NCI-H82 (cell line): Measurements from ENCODE around the gene SDC3.
A peak's percentile ranks its signal among the peaks of the same experiment; 100 is the strongest.

Experiments used
- DNase-seq: peaks from one replicate; lab custom pipeline; 2025; lab: John Stamatoyannopoulos, UW

SDC3 gene

DNA sequence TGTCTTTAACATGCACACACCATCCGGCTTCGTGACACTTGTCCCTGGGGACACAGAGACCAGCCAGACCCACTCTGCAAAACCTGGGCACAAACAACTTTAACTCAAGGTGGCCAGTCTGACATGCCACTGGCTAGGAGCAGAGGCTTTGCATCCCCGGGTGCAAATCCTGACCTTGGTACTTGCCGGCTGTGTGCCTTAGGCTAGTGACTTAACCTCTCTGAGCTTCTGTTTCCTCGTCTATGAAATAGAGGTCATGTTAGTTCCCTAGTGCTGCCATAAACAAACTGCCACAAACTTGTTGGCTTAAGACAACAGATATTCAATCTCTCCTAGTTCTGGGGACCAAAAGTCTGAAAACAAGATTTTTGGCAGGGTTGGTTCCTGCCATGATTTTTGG, 60.4 kb downstream of the SDC3 start:
- DNase-seq: no peak

DNA sequence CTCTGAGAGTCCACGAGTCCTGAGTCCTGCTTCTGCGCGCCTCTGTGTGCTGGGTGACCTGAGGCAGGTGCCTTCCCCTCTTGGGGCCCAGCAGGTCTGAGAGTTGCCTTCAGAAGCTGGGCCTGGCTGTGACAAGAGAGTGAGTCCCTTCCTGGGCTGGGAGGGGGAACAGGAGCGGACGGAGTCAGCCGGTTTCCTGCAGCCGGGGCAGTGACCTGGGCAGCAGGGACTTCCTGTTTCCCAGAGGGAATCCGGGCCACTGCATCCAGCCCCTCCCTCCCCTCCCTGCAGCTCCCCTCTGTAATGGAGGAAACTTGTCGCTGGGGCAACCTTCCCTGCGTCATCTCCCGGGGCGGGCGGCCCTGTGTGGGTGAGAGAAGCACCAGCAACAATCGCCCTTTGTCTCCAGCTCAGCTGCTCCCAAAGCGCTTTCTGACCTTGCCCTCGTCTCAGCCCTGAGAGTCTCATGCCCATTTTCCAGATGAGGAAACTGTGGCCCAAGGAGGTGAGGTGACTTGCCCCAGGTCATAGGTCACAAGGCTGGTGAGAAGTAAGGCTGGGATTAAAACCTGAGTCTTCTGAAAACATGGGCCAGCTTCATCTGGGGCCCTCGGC, 61.1 kb downstream of the SDC3 start:
- no peak for DNase-seq

DNA sequence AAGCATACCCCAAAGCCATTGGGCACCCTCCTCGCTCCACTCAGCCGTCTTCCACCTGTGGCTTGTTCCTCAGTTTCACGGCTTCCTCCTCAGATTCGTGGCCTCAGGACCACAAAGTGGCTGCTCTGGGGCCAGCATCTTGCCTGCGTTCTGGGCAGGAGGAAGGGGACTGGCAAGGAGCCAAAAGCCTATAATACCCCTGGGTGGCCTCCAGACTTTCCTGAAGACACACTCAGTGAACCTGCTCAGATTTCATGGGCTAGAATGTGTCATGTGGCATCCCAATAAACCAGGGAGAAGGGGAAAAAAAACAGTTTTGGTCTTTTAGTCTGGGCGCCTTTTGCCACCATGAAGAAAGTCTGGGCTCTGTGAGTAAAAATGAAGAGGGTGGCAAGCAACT, 62.0 kb downstream of the SDC3 start:
- peak; percentile 25 for DNase-seq

DNA sequence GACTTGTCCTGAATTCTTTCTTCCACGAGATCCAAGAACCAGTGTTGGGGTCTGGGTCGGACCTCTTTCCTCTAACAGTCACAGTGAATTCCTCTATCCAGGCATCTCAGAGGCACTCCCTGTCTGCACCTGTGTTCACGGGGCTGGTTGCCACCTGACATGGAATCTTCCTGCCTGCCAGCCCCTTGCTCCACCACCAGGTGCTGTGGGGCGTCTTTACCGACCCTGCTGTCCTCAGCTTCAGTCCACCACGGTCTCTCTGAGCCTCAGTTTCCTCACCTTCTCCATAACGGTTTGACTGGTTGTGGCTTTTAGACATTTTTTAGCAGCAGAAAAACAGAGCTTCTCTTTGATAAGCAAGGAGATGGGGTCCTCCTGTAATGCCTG, 62.7 kb downstream of the SDC3 start:
- DNase-seq: no peak

DNA sequence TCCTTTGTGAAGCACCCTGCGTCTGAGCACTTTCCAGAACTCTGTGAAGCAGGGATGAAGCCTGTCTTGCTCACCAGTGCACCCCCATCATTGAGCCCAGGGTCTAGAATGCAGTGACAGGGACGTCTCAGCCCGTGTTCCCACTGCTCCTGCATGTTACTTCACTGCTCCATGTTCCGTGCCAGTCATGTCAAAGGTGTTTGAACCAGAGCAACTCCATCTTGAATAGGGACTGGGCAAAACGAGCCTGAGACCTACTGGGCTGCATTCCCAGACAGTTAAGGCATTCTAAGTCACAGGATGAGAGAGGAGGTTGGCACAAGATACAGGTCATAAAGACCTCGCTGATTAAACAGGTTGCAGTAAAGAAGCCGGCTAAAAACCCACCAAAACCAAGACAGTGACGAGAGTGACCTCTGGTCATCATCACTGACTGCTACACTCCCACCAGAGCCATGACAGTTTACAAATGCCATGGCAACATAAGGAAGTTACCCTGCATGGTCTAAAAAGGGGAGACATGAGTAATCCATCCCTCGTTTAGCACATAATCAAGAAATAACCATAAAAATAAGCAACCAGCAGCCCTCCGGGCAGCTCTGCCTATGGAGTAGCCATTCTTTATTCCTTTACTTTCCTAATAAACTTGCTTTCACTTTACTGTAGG, 63.2 kb downstream of the SDC3 start:
- DNase-seq: no peak

DNA sequence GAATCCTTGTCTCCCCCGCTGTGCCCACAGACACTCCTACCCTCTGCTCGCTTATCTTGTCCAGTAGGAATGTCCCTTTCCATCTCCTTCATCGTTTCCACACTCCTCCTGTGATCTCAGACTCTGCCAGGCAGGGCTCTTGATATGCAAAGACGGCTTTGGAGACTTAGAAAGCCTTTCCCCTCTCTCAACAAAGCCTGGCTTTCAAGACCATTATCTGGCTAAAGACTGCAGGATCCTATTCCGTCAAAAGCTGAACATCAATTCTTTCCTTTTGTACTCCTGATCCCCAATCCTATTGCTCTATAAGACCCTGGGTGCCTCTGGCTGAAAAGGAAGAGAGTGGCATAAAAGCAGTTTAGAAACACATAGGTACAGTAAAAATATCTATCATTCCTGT, 63.9 kb downstream of the SDC3 start:
- no peak for DNase-seq

DNA sequence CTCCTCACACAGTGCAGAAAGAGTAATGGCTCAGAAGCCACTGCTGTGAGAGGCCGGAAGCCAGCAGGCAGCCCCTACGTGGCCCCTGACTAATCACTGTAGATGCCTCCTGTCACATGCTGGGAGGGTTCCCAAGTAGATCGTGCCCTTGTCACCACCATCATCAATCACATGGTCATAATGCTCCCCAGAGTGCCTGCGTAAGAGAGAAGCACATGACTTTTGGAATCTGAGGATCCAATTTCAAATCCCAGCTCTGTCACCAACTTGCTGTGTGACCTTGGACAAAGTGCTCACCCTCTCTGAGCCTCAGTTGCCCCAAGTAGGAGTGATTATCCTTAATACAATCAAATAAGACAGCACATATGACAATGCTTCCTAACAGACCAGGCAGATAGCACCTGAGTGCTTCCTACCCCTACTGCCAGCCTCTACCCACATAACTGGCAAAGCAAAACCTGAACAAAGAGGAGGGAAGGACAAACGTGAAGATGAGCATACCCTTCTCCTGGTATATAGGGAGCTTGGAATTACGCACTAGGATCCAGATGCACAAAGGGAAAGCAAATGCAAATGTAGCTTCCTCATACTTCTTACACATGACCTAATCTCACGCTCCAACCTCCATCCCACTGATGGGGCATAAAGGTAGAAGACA, 65.7 kb downstream of the SDC3 start:
- no peak for DNase-seq

DNA sequence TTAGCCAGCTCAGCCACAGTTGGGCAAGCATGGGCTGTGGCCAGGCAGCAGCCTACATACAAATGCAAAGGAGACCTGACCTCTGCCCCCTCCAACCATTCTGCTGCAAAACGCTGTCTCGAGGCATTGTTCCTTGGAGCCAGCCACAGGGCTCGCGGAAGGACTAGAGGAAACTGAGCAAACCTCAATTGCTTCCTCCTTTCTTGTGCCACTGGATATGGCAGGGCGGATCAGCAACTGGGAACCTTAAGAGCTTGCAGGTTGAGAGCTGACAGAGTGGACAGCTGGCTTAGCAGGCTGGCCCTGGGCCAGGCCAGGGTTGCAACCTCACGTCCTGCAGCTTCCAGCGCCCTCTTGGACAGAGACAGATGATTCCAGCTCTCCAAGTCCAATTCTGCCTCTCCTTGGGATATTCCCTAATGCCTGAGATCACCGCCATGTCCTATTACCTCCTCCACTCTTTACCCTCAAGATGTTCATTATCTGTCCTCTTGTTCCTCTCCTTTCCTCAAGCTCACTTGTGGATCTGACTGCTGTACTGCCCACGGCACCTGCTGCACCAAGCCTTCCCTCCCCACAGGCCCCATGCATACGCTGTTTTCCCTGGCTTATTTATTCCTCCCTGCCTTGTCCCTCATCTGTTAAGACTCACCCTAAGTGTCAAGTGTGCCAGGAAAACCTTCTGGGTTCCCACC, 67.5 kb downstream of the SDC3 start:
- DNase-seq: no peak

DNA sequence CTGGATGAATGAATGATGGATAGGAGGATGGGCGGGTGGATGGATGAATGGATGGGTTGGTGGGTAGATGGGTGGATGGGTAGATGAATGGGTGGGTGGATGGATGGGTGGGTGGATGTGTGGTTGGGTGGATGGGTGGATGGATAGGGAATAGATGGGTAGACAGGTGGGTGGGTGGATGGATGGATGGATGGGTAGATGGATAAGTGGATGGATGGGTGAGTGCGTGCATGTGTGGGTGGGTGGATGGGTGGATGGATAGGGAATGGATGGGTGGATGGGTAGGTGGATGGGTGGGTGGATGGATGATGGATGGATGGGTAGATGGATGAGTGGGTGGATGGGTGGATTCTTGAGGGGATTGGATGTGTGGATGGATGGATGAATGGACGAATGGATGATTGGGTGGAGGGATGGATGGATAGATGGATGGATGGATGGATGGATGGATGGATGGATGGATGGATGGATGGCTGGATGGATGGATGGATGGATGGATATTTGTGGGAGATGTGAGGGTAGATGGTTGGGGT, 68.7 kb downstream of the SDC3 start:
- no peak for DNase-seq

DNA sequence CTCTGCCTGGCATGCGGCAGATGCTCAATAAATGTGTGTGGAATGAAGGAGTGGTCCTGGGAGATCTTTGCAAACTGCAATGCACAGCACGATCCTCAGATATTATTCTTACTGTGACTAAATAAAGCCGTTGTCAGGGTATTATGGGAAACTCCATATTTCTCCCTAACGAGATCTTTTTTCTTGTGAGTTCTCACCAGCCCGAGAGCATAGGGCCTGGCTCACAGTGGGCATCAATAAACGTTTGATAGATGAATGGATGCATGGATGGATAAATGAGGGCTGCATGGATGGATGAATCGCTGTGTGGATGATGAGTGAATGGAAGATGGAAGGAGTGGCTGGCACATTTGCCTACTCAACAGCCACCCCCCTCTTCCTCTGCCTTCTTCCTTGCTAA, 69.6 kb downstream of the SDC3 start:
- no peak for DNase-seq

DNA sequence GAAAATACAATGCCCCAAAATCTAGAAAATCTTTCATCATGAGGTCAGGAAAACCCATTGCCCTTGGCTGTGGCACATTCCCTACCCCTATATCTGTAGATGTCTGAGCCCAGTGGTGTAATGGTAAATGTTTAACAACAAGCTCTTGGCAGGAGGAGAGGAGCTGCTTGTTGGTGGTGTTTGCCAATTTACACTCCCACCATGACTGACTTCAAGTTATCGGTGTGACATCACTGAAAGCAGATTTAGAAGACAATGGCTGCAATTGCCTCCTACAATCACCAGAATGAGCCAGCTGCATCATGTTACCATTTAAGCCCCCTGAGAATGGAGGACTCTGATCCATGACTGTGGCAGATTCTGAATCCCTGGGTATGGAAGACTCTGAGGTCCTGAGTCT, 70.9 kb downstream of the SDC3 start:
- no peak for DNase-seq

DNA sequence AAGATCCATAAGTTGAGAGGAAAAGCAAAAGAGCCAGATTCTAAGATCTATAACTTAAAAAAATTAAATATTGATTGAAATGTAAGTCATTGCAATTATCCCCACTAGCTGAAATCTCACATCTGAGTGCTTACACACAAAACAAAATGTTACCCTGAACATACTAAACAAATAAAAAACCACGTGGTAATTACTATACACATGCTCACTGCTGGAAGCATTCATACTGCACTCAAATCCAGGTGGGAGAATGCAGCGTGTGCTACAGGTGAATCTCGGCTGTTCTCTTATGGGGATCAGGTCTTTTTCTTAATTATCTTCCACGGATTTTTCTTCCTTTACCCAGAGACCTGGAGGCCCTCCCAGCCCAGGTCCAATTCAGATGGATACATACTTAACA, 74.3 kb downstream of the SDC3 start:
- DNase-seq: no peak

DNA sequence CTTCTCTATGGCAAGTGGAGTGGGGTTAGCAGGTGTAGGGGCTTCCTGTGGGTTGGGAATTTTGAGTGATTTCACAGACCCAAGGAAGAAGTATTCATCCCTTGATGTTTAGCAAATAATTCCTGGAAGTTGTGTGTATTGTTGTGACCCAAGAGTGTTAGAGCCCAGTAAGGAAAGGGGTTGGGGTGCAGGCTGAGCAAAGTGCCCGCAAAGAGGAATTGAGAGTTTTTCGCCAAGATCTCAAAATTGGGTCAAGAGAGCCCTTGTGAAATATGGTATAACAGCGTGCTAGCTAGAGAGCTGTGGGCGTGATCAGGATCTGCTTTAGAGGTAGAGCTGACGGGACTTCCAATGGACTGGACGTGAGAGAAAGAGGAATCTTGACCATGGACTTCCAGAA, 78.0 kb downstream of the SDC3 start:
- no peak for DNase-seq

DNA sequence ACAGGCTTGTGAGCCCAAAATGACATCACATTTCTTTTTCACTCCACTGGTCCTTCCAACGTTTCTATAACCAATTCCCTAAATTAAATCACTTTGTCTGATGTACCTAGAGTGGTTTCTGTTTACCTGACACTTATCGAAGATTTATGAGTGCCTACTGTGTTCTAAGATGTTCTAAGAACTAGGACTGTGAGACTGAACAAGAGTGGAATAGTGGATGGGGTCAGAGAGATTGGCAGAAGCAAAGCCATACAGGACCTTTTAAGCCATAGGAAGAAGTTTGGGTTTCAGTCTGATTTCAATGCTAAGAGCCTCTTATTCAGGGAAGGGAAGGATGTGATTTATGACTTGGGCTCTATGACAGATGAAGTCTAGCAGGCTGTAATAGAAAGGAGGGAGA, 78.7 kb downstream of the SDC3 start:
- no peak for DNase-seq

DNA sequence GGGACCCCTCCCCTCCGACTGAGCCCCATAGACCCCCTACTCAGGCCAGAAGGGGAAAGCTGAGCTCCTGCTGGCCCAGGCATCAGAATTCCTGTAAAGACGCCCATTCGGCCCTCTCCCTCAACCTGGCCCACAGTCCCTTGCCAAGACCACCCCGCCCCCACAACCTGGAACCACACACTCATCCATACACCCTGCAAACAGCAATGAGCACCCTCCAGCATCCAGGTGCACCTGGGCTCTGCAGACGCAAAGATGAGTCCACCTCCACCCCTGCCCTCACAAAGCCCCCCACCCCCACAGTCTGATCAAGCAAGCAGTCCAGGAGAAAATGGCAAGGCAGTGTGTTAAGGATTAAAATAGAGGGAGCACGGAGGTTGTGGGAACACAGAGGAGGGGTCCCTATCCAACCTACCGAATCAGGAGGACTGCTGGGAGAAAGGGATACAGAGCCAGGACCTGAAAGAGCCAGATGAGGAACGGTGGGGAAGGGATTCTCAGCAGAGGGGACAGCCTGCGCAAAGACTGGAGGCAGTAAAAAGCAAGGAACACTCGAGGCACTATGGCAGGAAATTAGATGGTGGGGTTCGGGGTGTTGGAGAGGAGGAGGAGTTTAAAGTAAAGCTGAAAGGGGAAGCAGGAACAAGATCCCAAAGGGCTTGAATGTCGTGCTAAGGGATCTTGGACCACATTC, 83.7 kb downstream of the SDC3 start:
- no peak for DNase-seq

DNA sequence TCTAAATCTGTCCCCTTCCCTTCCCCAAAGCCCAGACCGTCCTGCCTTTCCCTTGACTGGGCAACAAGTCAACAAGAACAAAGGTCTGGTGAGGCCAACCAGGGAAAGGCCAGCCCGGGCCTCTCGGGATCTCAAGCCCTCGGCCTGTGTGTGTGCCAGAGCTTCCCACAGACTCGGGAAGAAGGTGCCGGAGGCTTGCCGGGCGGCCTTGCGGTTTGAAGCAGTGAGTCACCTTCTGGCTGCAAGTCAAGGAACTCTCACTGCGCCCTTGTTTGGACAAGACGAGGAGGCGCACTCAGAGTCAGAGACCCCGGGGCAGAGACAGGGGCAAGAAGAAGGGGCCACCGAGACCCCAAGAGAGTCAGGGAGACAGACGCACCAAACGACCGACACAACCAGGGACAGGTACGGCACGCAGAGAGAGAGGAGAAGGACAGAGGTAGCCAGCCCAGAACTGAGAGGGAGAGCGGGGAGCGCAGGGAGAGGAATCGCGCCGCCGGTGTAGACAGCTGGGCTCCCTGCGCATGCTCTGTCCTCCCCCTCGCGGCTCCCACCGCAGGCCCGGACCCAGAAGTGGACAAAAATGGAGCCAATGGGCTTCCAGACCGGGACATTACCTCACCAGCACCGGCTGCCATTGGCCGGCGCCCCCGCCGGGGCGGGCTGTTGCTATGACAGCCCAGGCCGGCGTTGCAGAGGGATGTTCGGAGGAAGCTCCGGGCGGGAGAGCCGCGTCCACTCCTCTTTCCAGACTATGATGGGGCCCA, 84.4 kb downstream of the SDC3 start:
- peak; percentile 98 for DNase-seq

DNA sequence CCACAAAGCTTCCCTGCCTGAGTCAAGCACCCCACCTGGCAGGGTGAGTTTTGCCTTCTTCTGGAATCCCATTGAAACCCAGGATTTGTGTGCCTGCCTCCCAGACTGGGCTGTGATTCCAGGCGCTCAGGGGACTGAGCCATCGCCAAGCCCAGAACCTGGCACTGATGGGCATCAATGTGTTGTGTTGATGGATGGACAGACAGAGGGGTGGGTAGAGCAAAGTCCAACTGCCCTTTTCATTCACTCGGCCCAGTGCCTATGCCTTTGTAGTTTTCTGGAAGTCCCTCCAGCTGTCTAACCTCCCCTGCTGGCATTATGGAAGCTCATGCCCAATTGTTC, 85.0 kb downstream of the SDC3 start:
- DNase-seq: no peak

DNA sequence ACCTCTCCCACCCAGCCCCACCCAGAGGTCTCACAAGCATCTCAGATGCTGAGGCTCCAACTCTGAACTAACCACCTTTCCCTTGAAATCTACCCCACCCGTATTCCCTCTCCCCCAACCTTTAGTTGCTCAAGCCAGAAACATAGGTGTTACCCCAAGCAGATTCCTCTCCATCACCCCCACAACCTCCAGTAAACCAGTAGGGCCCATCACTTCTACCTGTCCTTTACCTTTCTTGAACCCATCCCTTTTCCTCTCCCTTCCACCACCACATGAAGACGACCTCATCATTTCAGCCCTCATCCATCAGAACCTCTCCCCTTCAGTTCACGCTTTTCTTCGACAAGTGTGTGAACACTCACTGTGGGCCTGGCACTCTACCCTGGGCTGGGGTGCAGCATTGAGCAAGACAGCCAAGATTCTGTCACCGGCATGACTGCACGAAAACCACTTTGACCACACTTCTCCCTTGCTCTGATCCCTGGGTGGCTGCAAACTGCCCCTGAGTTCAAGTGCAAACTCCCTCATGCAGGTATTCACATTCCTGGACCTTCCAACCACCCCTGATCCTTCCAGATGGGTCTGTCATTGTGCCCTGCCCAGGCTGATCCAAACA, 85.5 kb downstream of the SDC3 start:
- DNase-seq: no peak

DNA sequence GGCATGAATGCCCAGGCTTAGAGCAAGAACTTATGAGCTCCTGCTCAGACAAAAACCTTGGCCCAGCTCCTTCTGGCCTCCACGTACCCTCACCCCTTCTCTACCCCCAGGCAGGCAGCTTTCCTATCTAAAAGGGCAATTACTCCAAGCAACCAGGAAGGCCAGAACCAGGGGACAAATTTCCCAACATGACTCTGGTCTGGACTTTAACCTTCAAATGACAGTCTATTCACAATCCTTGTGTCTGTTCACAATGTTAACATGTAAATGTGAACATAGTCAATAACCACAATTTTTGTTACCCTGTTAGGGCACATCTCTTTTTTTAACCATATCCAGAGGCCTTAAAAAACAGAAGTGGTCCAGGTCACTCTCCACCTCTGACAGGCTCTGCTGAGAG, 86.6 kb downstream of the SDC3 start:
- no peak for DNase-seq

DNA sequence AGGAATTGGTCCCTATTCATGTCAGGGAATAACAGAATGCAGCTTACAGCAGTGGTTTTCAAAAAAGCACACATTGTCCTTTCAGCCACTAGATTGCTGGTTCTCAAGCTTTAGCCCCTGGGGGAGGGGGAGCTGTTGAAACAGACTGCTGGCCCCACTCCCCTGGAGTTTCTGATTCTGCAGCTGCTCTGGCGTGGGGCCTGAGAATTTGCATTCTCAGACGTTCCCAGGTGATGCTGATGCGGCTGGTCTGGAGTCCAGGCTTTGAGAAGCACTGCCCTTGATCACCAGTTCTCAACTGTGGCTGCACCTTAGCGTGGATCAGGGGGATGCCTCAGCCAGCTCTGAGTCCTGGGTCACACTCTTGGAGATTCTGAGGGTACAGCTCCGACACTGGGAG, 88.3 kb downstream of the SDC3 start:
- no peak for DNase-seq
